CMK (cell line): ENCODE results near the gene ATP1A2.

ENCODE experiments used
- DNase-seq: peaks from one replicate; pipeline ENCODE4 v3.0.0-alpha.2; 2010; ENCODE audit warnings: low read depth

The ATP1A2 gene

DNA sequence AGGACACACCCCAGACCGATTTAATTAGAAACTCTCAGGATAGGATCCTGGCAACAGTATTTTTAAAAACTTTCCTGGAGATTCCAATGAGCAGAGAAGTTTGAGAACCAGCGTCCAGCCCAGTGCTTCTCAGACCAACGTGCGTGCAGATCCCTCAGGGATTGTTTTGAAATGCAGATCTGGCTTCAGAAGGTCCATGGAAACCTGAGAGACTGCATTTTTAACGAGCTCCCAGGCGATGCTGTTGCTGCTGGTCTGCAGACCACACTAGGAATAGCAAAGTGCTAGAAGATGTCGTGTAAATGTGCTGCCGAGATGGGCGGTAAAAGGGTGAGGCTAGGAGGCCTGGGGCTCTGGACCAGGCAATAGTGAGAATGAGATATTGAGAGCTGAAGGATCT lies 56.4 kb downstream of the ATP1A2 start:
- no peak for DNase-seq

DNA sequence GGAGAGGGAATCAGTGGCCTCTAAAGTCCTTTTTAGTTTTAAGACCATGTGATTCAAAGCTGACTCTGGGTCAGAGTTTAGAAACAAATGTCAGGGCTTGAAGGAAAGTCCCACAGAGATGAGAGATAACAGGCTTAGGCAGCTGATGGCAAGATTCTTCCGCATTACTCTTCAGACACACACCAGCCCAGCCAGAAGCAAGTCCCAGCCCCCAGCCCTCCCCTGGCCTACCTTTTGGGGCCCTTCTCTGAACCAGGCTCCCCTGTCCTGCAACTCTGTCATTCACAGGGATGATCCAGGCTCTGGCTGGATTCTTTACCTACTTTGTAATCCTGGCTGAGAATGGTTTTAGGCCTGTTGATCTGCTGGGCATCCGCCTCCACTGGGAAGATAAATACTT lies 61.7 kb downstream of the ATP1A2 start:
- no peak for DNase-seq

DNA sequence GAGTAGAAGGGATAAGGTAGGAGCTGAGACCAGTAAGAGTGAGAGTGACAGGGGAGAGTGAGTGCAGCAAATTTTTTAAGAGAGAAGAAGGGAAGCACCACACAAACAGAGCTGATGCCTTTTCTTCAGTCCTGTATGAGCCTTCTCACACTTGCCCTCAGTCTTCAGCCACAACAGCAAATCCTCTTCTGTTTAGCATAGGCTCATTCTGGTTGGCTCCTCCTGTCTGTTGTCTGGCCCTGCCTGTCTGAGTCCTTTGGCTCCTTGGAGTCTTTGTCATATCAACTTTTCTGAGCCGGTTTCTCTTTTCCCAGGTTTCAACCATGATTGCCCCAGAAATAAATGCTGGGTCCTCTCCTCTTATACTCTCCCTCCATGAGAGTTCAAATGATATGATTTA lies 62.1 kb downstream of the ATP1A2 start:
- DNase-seq: no peak

DNA sequence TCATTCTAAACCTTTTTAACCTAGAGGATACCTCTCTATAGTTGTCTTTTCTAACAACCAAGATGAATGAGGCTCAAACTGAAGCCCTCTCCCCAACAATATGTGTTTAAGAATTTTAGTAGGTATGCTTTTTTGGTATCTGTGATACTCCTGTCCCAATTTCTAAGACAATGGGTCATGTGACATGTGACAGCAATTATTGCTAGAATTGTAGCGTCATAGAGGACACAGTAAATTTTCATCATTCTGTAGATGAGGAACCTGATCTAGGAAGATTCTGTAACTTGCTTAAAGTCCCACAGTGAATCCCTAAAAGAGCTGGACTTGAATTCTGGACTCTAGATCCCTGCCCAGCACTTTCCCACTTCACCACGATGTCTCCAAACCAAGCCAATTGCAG lies 63.2 kb downstream of the ATP1A2 start:
- no peak for DNase-seq

DNA sequence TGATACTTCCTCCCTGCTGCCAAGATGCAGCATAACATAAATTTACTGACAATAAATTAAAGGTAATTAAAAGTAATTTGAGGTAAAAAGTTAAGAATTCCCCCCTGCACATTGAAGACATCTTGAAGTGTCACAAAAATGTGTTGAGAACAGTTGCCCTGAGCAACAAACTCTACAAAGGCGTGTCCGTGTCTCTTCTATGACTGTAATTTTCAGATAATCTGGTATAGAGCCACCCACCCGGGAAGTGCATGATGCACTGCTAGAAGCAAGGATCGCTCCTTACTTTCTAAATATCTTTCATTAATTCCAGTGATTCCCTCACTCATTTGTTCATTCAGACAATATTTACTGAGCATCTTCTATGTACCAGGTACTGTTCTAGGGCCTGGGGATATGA lies 63.8 kb downstream of the ATP1A2 start:
- no peak for DNase-seq

DNA sequence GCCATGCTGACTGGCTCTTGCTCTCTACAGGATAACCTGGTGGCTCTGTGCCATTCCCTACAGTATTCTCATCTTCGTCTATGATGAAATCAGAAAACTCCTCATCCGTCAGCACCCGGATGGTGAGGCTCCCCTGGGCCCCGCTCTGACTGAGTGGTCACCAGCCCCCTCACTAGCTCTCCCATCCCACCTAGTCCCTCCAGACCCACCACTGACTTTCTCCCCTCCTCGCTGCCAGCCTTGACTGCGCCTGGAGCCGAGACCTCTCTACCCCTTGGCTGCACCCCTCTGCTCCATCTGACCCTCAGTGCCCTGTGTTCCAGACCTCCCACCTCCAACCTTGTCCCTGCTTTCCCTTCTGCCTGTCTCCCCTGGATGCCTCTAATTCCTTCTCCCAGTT lies 70.7 kb downstream of the ATP1A2 start:
- no peak for DNase-seq

DNA sequence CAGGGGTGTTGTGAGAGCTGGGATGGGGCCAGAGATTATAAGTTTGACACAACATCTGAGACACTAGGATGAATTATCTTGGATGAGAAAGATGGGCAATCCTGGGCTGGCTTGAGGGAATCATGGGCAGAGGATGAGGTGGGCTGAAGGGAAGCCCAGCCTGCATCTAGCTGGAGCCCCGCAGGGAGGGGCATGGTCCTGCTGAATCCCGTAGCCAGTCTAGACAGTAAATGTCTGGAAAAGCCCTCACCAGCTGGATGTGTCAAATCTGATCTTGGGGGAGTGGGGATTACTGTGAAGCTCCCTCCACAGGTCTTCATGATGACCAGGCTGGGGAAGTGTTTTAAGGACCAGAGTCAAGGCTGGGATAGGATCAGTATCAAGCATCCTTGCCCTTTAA lies 71.2 kb downstream of the ATP1A2 start:
- no peak for DNase-seq

DNA sequence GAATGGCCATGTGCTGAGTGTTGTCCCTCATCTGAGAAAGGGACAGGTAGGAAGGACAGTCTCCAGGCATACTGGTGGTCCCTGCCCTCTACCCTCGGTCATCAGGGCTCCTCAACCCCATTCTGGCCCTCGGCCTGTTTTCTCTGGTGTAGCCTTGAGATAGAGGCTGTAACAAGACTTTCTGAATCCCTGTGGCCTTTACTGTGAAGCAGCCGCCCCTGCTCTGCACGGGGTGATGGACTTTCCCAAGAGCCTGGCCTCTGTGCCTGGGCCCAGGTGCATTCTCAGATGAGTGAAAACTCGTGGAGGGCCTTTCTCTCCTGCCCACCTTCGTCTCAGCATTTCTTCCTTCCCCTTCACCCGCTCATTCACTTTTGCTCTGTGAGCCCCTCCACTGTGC lies 71.8 kb downstream of the ATP1A2 start:
- DNase-seq: no peak

DNA sequence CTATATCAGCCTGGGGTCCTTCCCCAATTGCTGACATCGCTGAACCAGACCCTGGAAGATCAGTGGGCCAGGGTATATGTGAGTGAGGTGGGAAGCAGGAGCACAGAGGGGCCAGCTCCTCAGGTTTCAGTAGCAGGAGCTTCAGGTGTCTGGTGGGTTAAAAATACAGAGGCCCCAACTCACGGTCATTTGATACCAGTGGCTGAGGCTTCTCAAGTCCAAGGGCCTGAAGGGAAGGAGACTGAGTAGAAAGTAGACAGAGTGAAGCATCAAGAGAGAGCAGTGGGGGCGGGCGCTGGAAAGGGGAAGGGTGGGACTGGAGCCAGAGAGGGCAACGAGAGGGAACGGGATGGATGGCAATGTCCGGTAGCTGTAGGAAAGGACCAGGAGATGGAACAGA lies 72.8 kb downstream of the ATP1A2 start:
- no peak for DNase-seq

DNA sequence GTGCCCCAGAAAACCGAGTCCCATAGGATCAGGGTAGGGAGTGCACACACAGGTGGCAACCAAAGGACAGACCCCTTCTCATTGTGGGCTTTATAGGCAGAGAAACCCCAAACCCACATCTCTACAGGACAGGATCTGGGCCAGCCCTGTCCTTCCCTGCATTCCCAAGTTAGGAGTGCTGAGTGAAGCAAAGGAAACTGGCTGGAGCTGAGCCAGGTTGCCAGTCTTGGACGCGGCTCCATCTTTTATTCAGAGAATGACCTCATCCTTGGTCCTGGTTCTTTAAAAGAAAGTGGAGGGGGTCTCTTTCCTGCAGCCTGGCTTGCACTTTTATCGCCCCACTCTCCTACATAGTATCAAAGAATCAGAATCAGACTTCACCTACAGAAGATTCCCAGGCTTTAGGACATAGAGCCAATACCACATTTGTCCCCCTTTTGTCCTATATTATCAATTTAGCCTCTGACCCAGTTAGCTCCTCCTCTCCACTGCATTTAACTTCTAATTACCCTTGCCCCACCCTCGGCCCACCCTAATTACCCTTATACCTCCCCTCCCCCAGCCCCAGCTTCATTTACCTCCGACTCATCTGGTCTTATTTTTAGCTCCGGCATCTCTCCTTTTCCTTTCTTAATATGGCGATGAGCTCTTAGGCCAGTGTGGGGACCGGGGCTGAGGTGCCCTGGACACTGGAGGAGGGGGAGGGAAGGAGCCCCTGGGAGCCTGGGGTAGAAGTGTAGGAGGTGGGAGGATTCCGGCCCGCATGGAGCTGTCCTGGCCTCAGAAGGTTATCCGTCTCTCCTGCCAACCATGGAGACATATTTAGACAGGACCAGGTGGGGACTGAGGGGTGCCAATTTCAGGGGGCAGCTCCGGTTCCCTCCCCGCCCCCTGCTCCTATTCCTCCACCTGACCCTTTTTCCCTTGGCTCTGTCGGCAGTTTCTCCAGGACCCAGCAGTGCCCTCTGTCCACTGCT lies 74.4 kb downstream of the ATP1A2 start, which contains the start of gene CASQ1:
TSS of gene CASQ1 (plus strand) at position 927 of the 977 bp plus-strand sequence. CDS start 177 bp downstream, outside the sequence.
- DNase-seq: no peak

DNA sequence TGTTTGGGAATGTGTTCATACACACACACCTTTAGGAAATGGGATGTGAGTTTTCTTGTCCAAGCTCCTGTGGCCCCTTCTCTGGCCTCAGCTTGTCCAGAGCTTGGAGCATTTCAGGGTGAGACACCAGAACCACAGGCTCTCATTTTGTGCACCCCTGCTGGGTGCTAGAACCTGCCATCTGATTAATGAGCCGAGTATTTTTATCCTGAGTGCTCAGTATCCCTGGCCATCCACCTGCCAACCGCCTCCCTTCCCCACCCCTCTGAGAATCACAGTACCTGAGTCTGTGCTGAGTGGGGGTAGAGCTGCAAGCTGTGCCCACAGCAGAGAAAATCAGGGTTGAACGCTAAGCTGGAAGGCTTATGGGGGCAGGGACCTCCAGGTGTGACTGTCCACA lies 76.2 kb downstream of the ATP1A2 start:
- no peak for DNase-seq

DNA sequence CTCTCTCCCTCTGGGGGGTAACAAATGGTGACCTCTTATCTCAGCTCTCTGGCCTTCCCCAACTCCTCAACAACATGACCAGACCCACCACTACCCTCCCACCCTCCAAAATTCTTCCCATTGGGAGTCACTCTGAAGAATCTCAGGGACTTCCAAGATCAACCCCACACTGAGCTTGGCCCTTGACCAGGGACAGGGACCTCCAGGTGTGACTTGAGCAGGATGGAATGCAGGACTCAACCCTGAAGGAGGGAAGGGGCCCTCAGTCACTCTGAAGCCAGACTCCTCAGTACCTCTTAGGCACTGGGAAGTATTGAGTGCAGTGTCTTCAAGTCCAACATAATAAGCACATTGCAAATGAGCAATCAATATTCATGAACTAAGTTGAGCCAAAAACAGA lies 76.7 kb downstream of the ATP1A2 start:
- no peak for DNase-seq
